H9 (cell line): ENCODE measurements around the gene FBXL7. TPM values are rescaled to one million over a fixed set of nuclear protein-coding genes. Genes with fewer than 3 reads are reported as not detected.

Experiments used
- DNase-seq: peaks from one replicate; pipeline ENCODE4 v3.0.0-alpha.2; 2017
- H2AFZ ChIP-seq: one replicate; pipeline ENCODE4 v1.6.1; 2013; ENCODE audit warnings: mild to moderate bottlenecking, low read length, control low read depth, moderate library complexity
- H2AK5ac ChIP-seq: 2 replicates; pipeline ENCODE4 v1.6.1; 2013; ENCODE audit warnings: low read length, control low read depth, mixed read lengths; ENCODE audit not compliant: insufficient read length
- H2BK120ac ChIP-seq: one replicate; pipeline ENCODE4 v1.6.1; 2013; ENCODE audit warnings: low read depth, mild to moderate bottlenecking, low read length, control low read depth, inconsistent platforms; ENCODE audit not compliant: poor library complexity, severe bottlenecking
- H2BK12ac ChIP-seq: 2 replicates; pipeline ENCODE4 v1.6.1; 2013; ENCODE audit warnings: low read length, control low read depth, mixed read lengths, low read depth; ENCODE audit not compliant: insufficient read length
- H2BK15ac ChIP-seq: 2 replicates; pipeline ENCODE4 v1.6.1; 2013; ENCODE audit warnings: low read depth, low read length, control low read depth
- H2BK20ac ChIP-seq: one replicate; pipeline ENCODE4 v1.6.1; 2013; ENCODE audit warnings: low read depth, mild to moderate bottlenecking, low read length, control low read depth, inconsistent platforms; ENCODE audit not compliant: poor library complexity, severe bottlenecking
- H2BK5ac ChIP-seq: 2 replicates; pipeline ENCODE4 v1.6.1; 2013; ENCODE audit warnings: low read length, control low read depth, mixed read lengths; ENCODE audit not compliant: insufficient read length
- H3K14ac ChIP-seq: 2 replicates; pipeline ENCODE4 v1.6.1; 2013; ENCODE audit warnings: low read length, control low read depth; ENCODE audit not compliant: insufficient read depth
- H3K18ac ChIP-seq: 2 replicates; pipeline ENCODE4 v1.6.1; 2013; ENCODE audit warnings: low read depth, mild to moderate bottlenecking, mixed read lengths, low read length, control low read depth; ENCODE audit not compliant: insufficient read length
- H3K23ac ChIP-seq: 2 replicates; pipeline ENCODE4 v1.6.1; 2013; ENCODE audit warnings: low read length, control low read depth, mixed read lengths, low read depth; ENCODE audit not compliant: insufficient read length
- H3K23me2 ChIP-seq: 2 replicates; pipeline ENCODE4 v1.6.1; 2013; ENCODE audit warnings: low read depth, mild to moderate bottlenecking, mixed read lengths, low read length, control low read depth; ENCODE audit not compliant: insufficient read length, poor library complexity, severe bottlenecking
- H3K27ac ChIP-seq: 2 replicates; pipeline ENCODE4 v1.5.1; 2013; ENCODE audit warnings: low read length, control low read depth, mixed read lengths, low read depth; ENCODE audit not compliant: insufficient read length
- H3K27me3 ChIP-seq: 2 replicates; pipeline ENCODE4 v1.6.1; 2013; ENCODE audit warnings: low read length, control low read depth, inconsistent platforms; ENCODE audit not compliant: insufficient read depth
- H3K4ac ChIP-seq: 2 replicates; pipeline ENCODE4 v1.6.1; 2013; ENCODE audit warnings: low read depth, mild to moderate bottlenecking, control low read depth, inconsistent platforms, low read length, moderate library complexity
- H3K4me1 ChIP-seq: 2 replicates; pipeline ENCODE4 v1.6.1; 2013; ENCODE audit warnings: low read length, control low read depth, inconsistent platforms; ENCODE audit not compliant: insufficient read depth
- H3K4me2 ChIP-seq: 2 replicates; pipeline ENCODE4 v1.6.1; 2013; ENCODE audit warnings: low read length, control low read depth, mixed read lengths; ENCODE audit not compliant: insufficient read length, insufficient read depth
- H3K56ac ChIP-seq: 2 replicates; pipeline ENCODE4 v1.6.1; 2013; ENCODE audit warnings: low read depth, mild to moderate bottlenecking, mixed read lengths, low read length, control low read depth; ENCODE audit not compliant: insufficient read length
- H3K79me1 ChIP-seq: 2 replicates; pipeline ENCODE4 v1.6.1; 2013; ENCODE audit warnings: low read depth, mild to moderate bottlenecking, moderate library complexity, low read length, control low read depth, inconsistent platforms; ENCODE audit not compliant: insufficient read depth, poor library complexity, severe bottlenecking
- H3K79me2 ChIP-seq: 2 replicates; pipeline ENCODE4 v1.6.1; 2013; ENCODE audit warnings: low read length, control low read depth, inconsistent platforms; ENCODE audit not compliant: insufficient read depth
- H3K9ac ChIP-seq: 2 replicates; pipeline ENCODE4 v1.6.1; 2013; ENCODE audit warnings: low read length, control low read depth, mixed read lengths; ENCODE audit not compliant: insufficient read length; ENCODE audit errors: extremely low read depth
- H3K9me3 ChIP-seq: one replicate; pipeline ENCODE4 v1.6.1; 2013; ENCODE audit warnings: low read depth, low read length, inconsistent platforms; ENCODE audit not compliant: control insufficient read depth
- H3T11ph ChIP-seq: one replicate; pipeline ENCODE4 v1.6.1; 2013; ENCODE audit warnings: mild to moderate bottlenecking, low read length, control low read depth, inconsistent platforms
- H4K20me1 ChIP-seq: one replicate; pipeline ENCODE4 v1.6.1; 2013; ENCODE audit not compliant: control insufficient read depth, insufficient read length, insufficient read depth
- H4K5ac ChIP-seq: 2 replicates; pipeline ENCODE4 v1.6.1; 2013; ENCODE audit warnings: low read depth, mild to moderate bottlenecking, mixed read lengths, low read length, control low read depth; ENCODE audit not compliant: insufficient read length
- H4K8ac ChIP-seq: replicated peaks from 2 replicates; pipeline ENCODE4 v1.6.1; 2013; ENCODE audit warnings: low read length, control low read depth, mixed read lengths, low read depth; ENCODE audit not compliant: insufficient read length
- H4K91ac ChIP-seq: 2 replicates; pipeline ENCODE4 v1.6.1; 2013; ENCODE audit warnings: low read depth, mild to moderate bottlenecking, moderate library complexity, mixed read lengths, low read length, control low read depth; ENCODE audit not compliant: insufficient read length
- H3K27ac Mint-ChIP-seq, 3 experiments: 2 replicates in 2 of 3; 3 replicates in 1 of 3; pipeline ENCODE4 v1.8.0; 2020 to 2021; ENCODE audit warnings: mixed read lengths in 3 of 3, mild to moderate bottlenecking in 1 of 3, moderate library complexity in 1 of 3
- H3K27me3 Mint-ChIP-seq: 2 replicates; pipeline ENCODE4 v1.8.0; 2021; ENCODE audit warnings: low read depth, mild to moderate bottlenecking, moderate library complexity, mixed read lengths
- H3K36me3 Mint-ChIP-seq, 3 experiments: 2 replicates in 2 of 3; 3 replicates in 1 of 3; pipeline ENCODE4 v1.8.0; 2020 to 2021; ENCODE audit warnings: low read depth in 3 of 3, mixed read lengths in 3 of 3; ENCODE audit not compliant: insufficient read depth in 1 of 3
- H3K4me1 Mint-ChIP-seq, 2 experiments: 2 replicates each; pipeline ENCODE4 v1.8.0; 2020; ENCODE audit warnings: mixed read lengths in 2 of 2
- H3K4me3 Mint-ChIP-seq, 2 experiments: 2 replicates in 1 of 2; 3 replicates in 1 of 2; pipeline ENCODE4 v1.8.0; 2020 to 2021; ENCODE audit warnings: mild to moderate bottlenecking in 2 of 2, mixed read lengths in 2 of 2, moderate library complexity in 1 of 2
- H3K9me3 Mint-ChIP-seq, 2 experiments: 2 replicates in 1 of 2; 3 replicates in 1 of 2; pipeline ENCODE4 v1.8.0; 2020; ENCODE audit warnings: mild to moderate bottlenecking in 2 of 2, mixed read lengths in 2 of 2, moderate library complexity in 1 of 2
- CTCF ChIP-seq: fragments of 200-600 bp; sonication (generic); conservative IDR thresholded peaks from 3 replicates; pipeline ENCODE4 v1.8.0; 2021; ENCODE audit warnings: antibody characterized with exemption, mild to moderate bottlenecking
- WGBS: extraction: QIAGEN DNeasy Blood & Tissue Kit; methylation state at CpG from one replicate; pipeline ENCODE4 v1.1.7; 2013; ENCODE audit warnings: missing lambda C conversion rate, low lambda C conversion rate, mixed read lengths; ENCODE audit not compliant: insufficient read length; ENCODE audit errors: extremely low coverage; 5-methylcytosine and 5-hydroxymethylcytosine counted together
- total RNA-seq: library from RNA; stranded (reverse); gene quantifications from 2 replicates; pipeline ENCODE4 v1.2.1, GENCODE V29; 2021

FBXL7 gene
- total RNA-seq, 1 experiment from 2014 or later, result 14.6 TPM

- Histone ChIP-seq H3K4ac (no peak overlapping the region), H3K27me3 (no peaks in the 10 kb centered on the region), H3K4me2 (no peak overlapping the region), H4K91ac (no peak overlapping the region), H3K23ac (no peak overlapping the region), H2BK15ac (no peak overlapping the region), H3K56ac (no peak overlapping the region), H3K79me2 (no peaks in the 10 kb centered on the region; the same call in 1 of the 2 replicates), H4K8ac (no peak overlapping the region), H3K9ac (no peak overlapping the region), H3K9me3 (no peaks in the 10 kb centered on the region), H3K4me1 (peaks cover 3% of the 10 kb centered on the region; the same call in 1 of the 2 replicates), H2BK5ac (no peak overlapping the region), H2BK20ac (no peak overlapping the region), H3K79me1 (no peaks in the 10 kb centered on the region), H2BK120ac (no peak overlapping the region), H3K14ac (no peak overlapping the region), H3K18ac (no peak overlapping the region), H3K27ac (no peak overlapping the region), H2AFZ (no peak overlapping the region), H4K20me1 (no peaks in the 10 kb centered on the region), H2AK5ac (no peak overlapping the region), H4K5ac (no peak overlapping the region), H2BK12ac (no peak overlapping the region), H3K23me2 (no peaks in the 10 kb centered on the region), H3T11ph (no peak overlapping the region)
- no CpG with 5 or more reads among the region's 4 CpGs for WGBS
- peak overlapping the region in 1 of 3 experiments; percentile 76; a peak in 1 of 7 replicates for H3K27ac Mint-ChIP-seq
- TF ChIP-seq CTCF, result no peak; the same call in 2 of the 3 replicates
- H3K4me1 Mint-ChIP-seq, result peaks cover 27 to 29% of the 10 kb centered on the region in 2 experiments
- no peak overlapping the region for H3K4me3 Mint-ChIP-seq
- DNase-seq, result no peak
- H3K27me3 Mint-ChIP-seq, result no peaks in the 10 kb centered on the region
- peaks cover 0 to 2% of the 10 kb centered on the region in 2 experiments; a peak in 1 of 5 replicates for H3K9me3 Mint-ChIP-seq
- H3K36me3 Mint-ChIP-seq, result peaks cover 3 to 17% (median 9%) of the 10 kb centered on the region in 3 experiments
Measured at GRCh38 chr5:15601274-15601673, 101.3 kb downstream of the FBXL7 start.
